MM.1S (cell line): ENCODE data around the gene CREB3L2.

Experiments
- DNase-seq: peaks from one replicate; pipeline ENCODE4 v3.0.0-alpha.2; 2015
- H2AFZ ChIP-seq: fragments of 300-600 bp; sonication (generic); 2 replicates; pipeline ENCODE4 v1.6.0; 2016; ENCODE audit warnings: antibody characterized with exemption, low read length
- H3F3A ChIP-seq: fragments of 300-600 bp; sonication (generic); 2 replicates; pipeline ENCODE4 v1.6.1; 2016; ENCODE audit warnings: mild to moderate bottlenecking, antibody characterized with exemption, low read length, moderate library complexity, mixed read lengths; ENCODE audit not compliant: insufficient read depth
- H3K27ac ChIP-seq: fragments of 300-600 bp; sonication (generic); 2 replicates; pipeline ENCODE4 v1.5.1; 2016; ENCODE audit warnings: mild to moderate bottlenecking, low read length
- H3K27me3 ChIP-seq: fragments of 300-600 bp; sonication (generic); replicated peaks from 2 replicates; pipeline ENCODE4 v1.6.0; 2016; ENCODE audit warnings: low read length; ENCODE audit not compliant: insufficient read depth
- H3K36me3 ChIP-seq: fragments of 300-600 bp; sonication (generic); replicated peaks from 2 replicates; pipeline ENCODE4 v1.6.1; 2016; ENCODE audit warnings: mild to moderate bottlenecking, low read length, mixed read lengths; ENCODE audit not compliant: insufficient read depth
- H3K4me1 ChIP-seq: fragments of 300-600 bp; sonication (generic); 2 replicates; pipeline ENCODE4 v1.6.1; 2016; ENCODE audit warnings: low read length, mixed read lengths
- H3K4me2 ChIP-seq: fragments of 300-600 bp; sonication (generic); 2 replicates; pipeline ENCODE4 v1.6.0; 2016; ENCODE audit warnings: low read depth, low read length
- H3K4me3 ChIP-seq: fragments of 300-600 bp; sonication (generic); 2 replicates; pipeline ENCODE4 v1.5.1; 2016; ENCODE audit warnings: low read length, mixed read lengths
- H3K79me2 ChIP-seq: fragments of 300-600 bp; sonication (generic); 2 replicates; pipeline ENCODE4 v1.6.1; 2016; ENCODE audit warnings: mixed run types, low read length, mixed read lengths
- H3K9ac ChIP-seq: fragments of 300-600 bp; sonication (generic); 2 replicates; pipeline ENCODE4 v1.6.1; 2016; ENCODE audit warnings: low read length, mixed read lengths
- H3K9me2 ChIP-seq: fragments of 300-600 bp; sonication (generic); replicated peaks from 2 replicates; pipeline ENCODE4 v1.6.1; 2016; ENCODE audit warnings: mild to moderate bottlenecking, low read length, mixed read lengths; ENCODE audit not compliant: insufficient read depth
- H3K9me3 ChIP-seq: fragments of 300-600 bp; sonication (generic); replicated peaks from 2 replicates; pipeline ENCODE4 v1.6.1; 2016; ENCODE audit warnings: mild to moderate bottlenecking, low read length, mixed read lengths; ENCODE audit not compliant: insufficient read depth
- H4K20me1 ChIP-seq: fragments of 300-600 bp; sonication (generic); 2 replicates; pipeline ENCODE4 v1.6.1; 2016; ENCODE audit warnings: mild to moderate bottlenecking, low read length, moderate library complexity, mixed read lengths; ENCODE audit not compliant: insufficient read depth
- CTCF ChIP-seq: fragments of 300-600 bp; sonication (generic); IDR thresholded peaks from 2 replicates; pipeline ENCODE4 v1.5.1; 2016; ENCODE audit warnings: antibody characterized with exemption, low read length, mixed read lengths
- EZH2 ChIP-seq: fragments of 300-600 bp; sonication (generic); optimal IDR thresholded peaks from 2 replicates; pipeline ENCODE3; 2017; ENCODE audit warnings: low read depth, mild to moderate bottlenecking, antibody characterized with exemption, low read length, mixed read lengths
- EZH2phosphoT487 ChIP-seq: fragments of 300-600 bp; sonication (generic); IDR thresholded peaks from 2 replicates; pipeline ENCODE4 v1.6.1; 2018; ENCODE audit warnings: antibody characterized with exemption, low read length

Gene CREB3L2

GRCh38 chr7:138000081-138000701, 1.7 kb downstream of the CREB3L2 start:
- Histone ChIP-seq H3K4me3 (peak overlapping the region; percentile 90), H3K27ac (peak overlapping the region; percentile 80; the same call in 1 of the 2 replicates), H3F3A (peaks cover 22% of the 10 kb centered on the region), H3K36me3 (no peaks in the 10 kb centered on the region; the same call in 1 of the 2 replicates), H3K4me1 (peaks cover 27% of the 10 kb centered on the region), H2AFZ (no peak overlapping the region), H3K9ac (peak overlapping the region; percentile 90), H3K9me2 (no peaks in the 10 kb centered on the region), H3K27me3 (no peaks in the 10 kb centered on the region), H4K20me1 (no peaks in the 10 kb centered on the region), H3K9me3 (no peaks in the 10 kb centered on the region), H3K79me2 (peaks cover 66% of the 10 kb centered on the region), H3K4me2 (peak overlapping the region; percentile 76)
- DNase-seq, result peak; percentile 58
- TF ChIP-seq EZH2phosphoT487 (no peak), EZH2 (no peak), CTCF (peak; percentile 28)

- peak overlapping the region; percentile 76 for H3K4me2 ChIP-seq
- peak overlapping the region; percentile 80; the same call in 1 of the 2 replicates for H3K27ac ChIP-seq
- no peak overlapping the region for H2AFZ ChIP-seq
- no peaks in the 10 kb centered on the region for H3K27me3 ChIP-seq
- H3K36me3 ChIP-seq, result no peaks in the 10 kb centered on the region; the same call in 1 of the 2 replicates
- no peak for TF ChIP-seq CTCF
- TF ChIP-seq EZH2phosphoT487, result no peak
- TF ChIP-seq EZH2, result no peak
- DNase-seq, result no peak
- H3K9me2 ChIP-seq, result no peaks in the 10 kb centered on the region
- H4K20me1 ChIP-seq, result no peaks in the 10 kb centered on the region
- H3F3A ChIP-seq, result peaks cover 22% of the 10 kb centered on the region
- H3K9ac ChIP-seq, result peak overlapping the region; percentile 90
- H3K4me1 ChIP-seq, result peaks cover 27% of the 10 kb centered on the region
- peaks cover 72% of the 10 kb centered on the region for H3K79me2 ChIP-seq
- peak overlapping the region; percentile 90 for H3K4me3 ChIP-seq
- H3K9me3 ChIP-seq, result no peaks in the 10 kb centered on the region
Measured at GRCh38 chr7:137999496-138000080, 2.3 kb downstream of the CREB3L2 start.

- Histone ChIP-seq H3K27me3 (no peaks in the 10 kb centered on the region), H3K4me2 (peak overlapping the region; percentile 15), H3K9me2 (no peaks in the 10 kb centered on the region), H3K4me1 (peaks cover 35% of the 10 kb centered on the region), H3K79me2 (peaks cover 85% of the 10 kb centered on the region), H3K9me3 (no peaks in the 10 kb centered on the region), H3K9ac (no peak overlapping the region), H3K4me3 (no peak overlapping the region), H3K27ac (no peak overlapping the region), H3K36me3 (no peaks in the 10 kb centered on the region; the same call in 1 of the 2 replicates), H3F3A (peaks cover 22% of the 10 kb centered on the region), H4K20me1 (no peaks in the 10 kb centered on the region), H2AFZ (no peak overlapping the region)
- no peak for DNase-seq
- TF ChIP-seq EZH2phosphoT487 (no peak), EZH2 (no peak), CTCF (no peak)
Measured at GRCh38 chr7:137998250-137998649, 3.6 kb downstream of the CREB3L2 start.
